K562 (cell line): ENCODE measurements around the gene NDUFV3. TPM values are rescaled to one million over a fixed set of nuclear protein-coding genes. Genes with fewer than 3 reads are reported as not detected.
A peak's percentile ranks its signal among the peaks of the same experiment; 100 is the strongest.

ENCODE experiments used
- CEBPG ChIP-seq, 3 experiments: fragments of 200-800 bp in 1 of 3; sonication (Bioruptor generic) in 1 of 3; sonication (generic) in 1 of 3; formaldehyde crosslinking in 1 of 3; IDR thresholded peaks in 2 of 3; conservative IDR thresholded peaks in 1 of 3; 2 replicates each; pipeline versions ENCODE4 v1.6.1 to v1.8.0; 2016 to 2022; ENCODE audit warnings: missing compliant biosample characterization in 2 of 3, missing genetic modification characterization in 2 of 3, mild to moderate bottlenecking in 1 of 3, missing genetic modification reagents in 1 of 3
- HDAC8 ChIP-seq: fragments of 450-650 bp; IDR thresholded peaks from 2 replicates; pipeline ENCODE4 v1.6.1; 2016; ENCODE audit warnings: mild to moderate bottlenecking, missing genetic modification characterization, moderate library complexity, missing compliant biosample characterization
- MAFK ChIP-seq: IDR thresholded peaks from 2 replicates; pipeline ENCODE4 v1.6.1; 2011; ENCODE audit warnings: low read length, improper control_type of control experiment
- MGA ChIP-seq: fragments of 450-650 bp; IDR thresholded peaks from 2 replicates; pipeline ENCODE4 v1.6.1; 2016; ENCODE audit warnings: mild to moderate bottlenecking, moderate library complexity
- NCOA4 ChIP-seq: fragments of 450-650 bp; IDR thresholded peaks from 2 replicates; pipeline ENCODE4 v1.6.1; 2018; ENCODE audit warnings: mild to moderate bottlenecking; ENCODE audit not compliant: partially characterized antibody
- NONO ChIP-seq, 2 experiments: fragments of 200-400 bp in 1 of 2; fragments of 450-650 bp in 1 of 2; formaldehyde crosslinking in 1 of 2; IDR thresholded peaks; 2 replicates each; pipeline ENCODE4 v1.6.1; 2017; ENCODE audit warnings: low read depth in 2 of 2, mild to moderate bottlenecking in 2 of 2, moderate library complexity in 2 of 2, low read length in 1 of 2
- RAD51 ChIP-seq: fragments of 450-650 bp; IDR thresholded peaks from 2 replicates; pipeline ENCODE4 v1.7.1; 2016; ENCODE audit warnings: low read depth, mild to moderate bottlenecking, borderline replicate concordance
- SAP30 ChIP-seq: fragments of 200-600 bp; sonication (generic); IDR thresholded peaks from 2 replicates; pipeline ENCODE4 v1.6.1; 2012; ENCODE audit warnings: borderline replicate concordance, low read depth, mild to moderate bottlenecking, moderate library complexity, low read length, control low read depth, inconsistent platforms; ENCODE audit not compliant: insufficient read depth, poor library complexity, severe bottlenecking
- SMARCA4 ChIP-seq: fragments of 450-650 bp; IDR thresholded peaks from 2 replicates; pipeline ENCODE4 v1.6.1; 2016
- ZNF316 ChIP-seq: fragments of 450-650 bp; IDR thresholded peaks from 2 replicates; pipeline ENCODE4 v1.6.1; 2016
- ZNF41 ChIP-seq: fragments of 250-450 bp; sonication (Bioruptor Pico); conservative IDR thresholded peaks from 2 replicates; pipeline ENCODE4 v1.4.0; 2020; ENCODE audit warnings: mild to moderate bottlenecking
- polyA plus RNA-seq, 8 experiments: library from polyadenylated mRNA; depleted of rRNA in 4 of 8; stranded (reverse) in 5 of 8; unstranded in 3 of 8; fragments of >200 nt; fragmentation: Nextera tagmentation in 2 of 8; fragmentation: Illumina TruSeq in 1 of 8; extraction: Ambion mirVana in 2 of 8; extraction: Trizol in 1 of 8; gene quantifications; 2 replicates each; pipeline versions ENCODE4 v1.2.1 to v1.2.3, GENCODE V29; 2011 to 2014; ENCODE audit warnings: inconsistent platforms in 1 of 8, missing spikeins in 1 of 8
- total RNA-seq, 7 experiments: library from RNA; depleted of rRNA in 6 of 7; stranded (reverse); fragments of >200 nt in 6 of 7; fragmentation: Illumina TruSeq in 2 of 7; extraction: Trizol in 2 of 7; gene quantifications; 2 replicates each; pipeline versions ENCODE4 v1.2.1 to v1.2.3, GENCODE V29; 2011 to 2021; ENCODE audit warnings: low replicate concordance in 1 of 7
- TF ChIP-seq, protein P1 (sequence below): fragments of 450-650 bp; formaldehyde crosslinking; IDR thresholded peaks from 2 replicates; pipeline ENCODE4 v1.4.0; 2020; ENCODE audit warnings: mild to moderate bottlenecking, mixed read lengths
- TF ChIP-seq, protein P2 (sequence below), 2 experiments: fragments of 450-650 bp in 1 of 2; sonication (generic) in 1 of 2; formaldehyde crosslinking; conservative IDR thresholded peaks; 2 replicates each; pipeline versions ENCODE4 v1.4.0 to v1.8.1; 2020 to 2022; ENCODE audit warnings: mild to moderate bottlenecking in 1 of 2, missing genetic modification reagents in 1 of 2

Gene NDUFV3
- total and polyA plus RNA-seq, 9 of the 15 experiments (the other 6 are each of a cell fraction or from before 2014, with no cell fraction given), result 19.1 to 87.8 (median 74.3) TPM

DNA sequence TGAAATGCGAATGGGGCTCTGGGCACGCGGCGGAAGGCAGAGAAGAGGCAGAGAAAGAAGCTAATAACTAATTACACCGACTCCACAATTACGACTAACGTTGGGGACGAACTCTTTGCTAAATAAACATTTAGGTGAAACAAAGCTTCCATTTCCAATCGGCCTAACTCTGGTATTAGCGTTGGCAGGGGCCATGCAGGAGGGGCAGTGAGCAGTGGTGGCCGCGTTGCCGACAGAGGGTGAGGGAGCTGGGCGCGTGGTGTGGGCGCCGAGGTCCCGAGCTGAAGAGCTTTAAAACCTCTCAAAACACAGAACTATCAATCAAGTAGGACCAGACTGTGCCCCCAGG is 553 bp upstream of the NDUFV3 start (continued):
- TF ChIP-seq, protein P1, sequence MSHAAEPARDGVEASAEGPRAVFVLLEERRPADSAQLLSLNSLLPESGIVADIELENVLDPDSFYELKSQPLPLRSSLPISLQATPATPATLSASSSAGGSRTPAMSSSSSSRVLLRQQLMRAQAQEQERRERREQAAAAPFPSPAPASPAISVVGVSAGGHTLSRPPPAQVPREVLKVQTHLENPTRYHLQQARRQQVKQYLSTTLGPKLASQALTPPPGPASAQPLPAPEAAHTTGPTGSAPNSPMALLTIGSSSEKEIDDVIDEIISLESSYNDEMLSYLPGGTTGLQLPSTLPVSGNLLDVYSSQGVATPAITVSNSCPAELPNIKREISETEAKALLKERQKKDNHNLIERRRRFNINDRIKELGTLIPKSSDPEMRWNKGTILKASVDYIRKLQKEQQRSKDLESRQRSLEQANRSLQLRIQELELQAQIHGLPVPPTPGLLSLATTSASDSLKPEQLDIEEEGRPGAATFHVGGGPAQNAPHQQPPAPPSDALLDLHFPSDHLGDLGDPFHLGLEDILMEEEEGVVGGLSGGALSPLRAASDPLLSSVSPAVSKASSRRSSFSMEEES, result no peak
- TF ChIP-seq, protein P2, sequence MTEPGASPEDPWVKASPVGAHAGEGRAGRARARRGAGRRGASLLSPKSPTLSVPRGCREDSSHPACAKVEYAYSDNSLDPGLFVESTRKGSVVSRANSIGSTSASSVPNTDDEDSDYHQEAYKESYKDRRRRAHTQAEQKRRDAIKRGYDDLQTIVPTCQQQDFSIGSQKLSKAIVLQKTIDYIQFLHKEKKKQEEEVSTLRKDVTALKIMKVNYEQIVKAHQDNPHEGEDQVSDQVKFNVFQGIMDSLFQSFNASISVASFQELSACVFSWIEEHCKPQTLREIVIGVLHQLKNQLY (CRISPR knock-in tag; conservative IDR thresholded peaks at IDR 0.05), result 0 out of 4 replicates have a peak, but pooled peaks of 1 of the 2 experiments have one; percentile 82
- TF ChIP-seq SMARCA4 (peak; percentile 62; the same call in 1 of the 2 replicates), HDAC8 (no peak), NCOA4 (no peak), NONO (IDR thresholded peaks at IDR 0.05; ENCODE audit: low read depth in 2 of 2, low read length in 1 of 2) (peak in 1 of 2 experiments; percentile 63; a peak in 2 of 4 replicates), MAFK (no peak), SAP30 (no peak), CEBPG (CRISPR knock-in tag; IDR thresholded peaks at IDR 0.05) (no peak), CEBPG (tag; conservative IDR thresholded peaks at IDR 0.05 in 1 of 2, IDR thresholded peaks at IDR 0.05 in 1 of 2) (no peak), MGA (peak; percentile 74), ZNF41 (CRISPR knock-in tag) (no peak), RAD51 (no peak; the same call in 1 of the 2 replicates), ZNF316 (no peak)
